Transverse colon (tissue), 4 donors: ENCODE results near the gene GALC.

Experiments
- EP300 ChIP-seq: sonication (generic); formaldehyde crosslinking; IDR thresholded peaks from one replicate; pipeline ENCODE4 v1.6.1; 2017; ENCODE audit warnings: antibody characterized with exemption, low read depth
- POLR2A ChIP-seq: fragments of 450-650 bp; IDR thresholded peaks from one replicate; pipeline ENCODE4 v1.6.1; 2016; ENCODE audit warnings: antibody characterized with exemption, mild to moderate bottlenecking, moderate library complexity
- POLR2AphosphoS5 ChIP-seq, 3 donors: sonication (generic); formaldehyde crosslinking; IDR thresholded peaks; one replicate each; pipeline ENCODE4 v1.6.1; 2016; ENCODE audit warnings: antibody characterized with exemption in 3 of 3
- TF ChIP-seq, protein P1 (sequence below), 5 experiments: fragments of 200-600 bp in 3 of 5; fragments of 450-650 bp in 2 of 5; sonication (generic) in 3 of 5; IDR thresholded peaks; 1 replicate in 2 of 5; 2 replicates in 3 of 5; pipeline ENCODE4 v1.5.1; 2016 to 2017; ENCODE audit warnings: antibody characterized with exemption in 5 of 5, inconsistent platforms in 3 of 5, mild to moderate bottlenecking in 2 of 5, moderate library complexity in 1 of 5

- TF ChIP-seq POLR2A = no peak
- TF ChIP-seq, protein P1, sequence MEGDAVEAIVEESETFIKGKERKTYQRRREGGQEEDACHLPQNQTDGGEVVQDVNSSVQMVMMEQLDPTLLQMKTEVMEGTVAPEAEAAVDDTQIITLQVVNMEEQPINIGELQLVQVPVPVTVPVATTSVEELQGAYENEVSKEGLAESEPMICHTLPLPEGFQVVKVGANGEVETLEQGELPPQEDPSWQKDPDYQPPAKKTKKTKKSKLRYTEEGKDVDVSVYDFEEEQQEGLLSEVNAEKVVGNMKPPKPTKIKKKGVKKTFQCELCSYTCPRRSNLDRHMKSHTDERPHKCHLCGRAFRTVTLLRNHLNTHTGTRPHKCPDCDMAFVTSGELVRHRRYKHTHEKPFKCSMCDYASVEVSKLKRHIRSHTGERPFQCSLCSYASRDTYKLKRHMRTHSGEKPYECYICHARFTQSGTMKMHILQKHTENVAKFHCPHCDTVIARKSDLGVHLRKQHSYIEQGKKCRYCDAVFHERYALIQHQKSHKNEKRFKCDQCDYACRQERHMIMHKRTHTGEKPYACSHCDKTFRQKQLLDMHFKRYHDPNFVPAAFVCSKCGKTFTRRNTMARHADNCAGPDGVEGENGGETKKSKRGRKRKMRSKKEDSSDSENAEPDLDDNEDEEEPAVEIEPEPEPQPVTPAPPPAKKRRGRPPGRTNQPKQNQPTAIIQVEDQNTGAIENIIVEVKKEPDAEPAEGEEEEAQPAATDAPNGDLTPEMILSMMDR (IDR thresholded peaks at IDR 0.05) = no peak
- TF ChIP-seq EP300 = no peak
- no peak for TF ChIP-seq POLR2AphosphoS5 (IDR thresholded peaks at IDR 0.05)
Observed at GRCh38 chr14:88002421-88003075, 9.6 kb upstream of the GALC start.
